ENCODE results near the gene IVNS1ABP.

Gene IVNS1ABP

DNA sequence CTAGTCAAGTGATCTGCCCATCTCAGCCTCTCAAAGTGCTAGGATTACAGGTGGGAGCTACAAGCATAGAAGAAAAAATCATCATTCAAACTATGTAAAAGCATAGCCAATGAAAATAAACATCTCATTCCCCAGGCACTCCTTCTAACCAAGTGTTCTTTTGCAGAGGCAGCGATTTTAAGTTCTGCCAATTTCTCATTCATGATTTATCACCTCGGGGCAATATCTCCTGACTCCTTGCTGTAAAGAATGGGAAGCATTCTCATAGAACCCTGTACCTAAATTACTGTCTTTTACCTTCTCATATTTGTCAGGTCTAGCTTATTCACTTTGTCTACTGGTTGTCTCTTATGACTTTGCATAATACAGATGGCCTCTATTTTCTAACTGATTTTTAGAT lies 32.5 kb upstream of the IVNS1ABP start:
- ATAC-seq (ENCODE audit: low read depth) (no peak), DNase-seq (ENCODE audit: low spot score) (no peak)
- no peaks in the 10 kb centered on the region for H3K9me3 ChIP-seq (ENCODE audit: severe bottlenecking)
- no peaks in the 10 kb centered on the region for H3K27me3 ChIP-seq (ENCODE audit: insufficient read depth, poor library complexity, severe bottlenecking)
- H3K36me3 ChIP-seq (ENCODE audit: low read depth): no peaks in the 10 kb centered on the region
- H3K4me1 ChIP-seq (ENCODE audit: insufficient read depth, poor library complexity, severe bottlenecking): no peaks in the 10 kb centered on the region
- TF ChIP-seq, protein P1, sequence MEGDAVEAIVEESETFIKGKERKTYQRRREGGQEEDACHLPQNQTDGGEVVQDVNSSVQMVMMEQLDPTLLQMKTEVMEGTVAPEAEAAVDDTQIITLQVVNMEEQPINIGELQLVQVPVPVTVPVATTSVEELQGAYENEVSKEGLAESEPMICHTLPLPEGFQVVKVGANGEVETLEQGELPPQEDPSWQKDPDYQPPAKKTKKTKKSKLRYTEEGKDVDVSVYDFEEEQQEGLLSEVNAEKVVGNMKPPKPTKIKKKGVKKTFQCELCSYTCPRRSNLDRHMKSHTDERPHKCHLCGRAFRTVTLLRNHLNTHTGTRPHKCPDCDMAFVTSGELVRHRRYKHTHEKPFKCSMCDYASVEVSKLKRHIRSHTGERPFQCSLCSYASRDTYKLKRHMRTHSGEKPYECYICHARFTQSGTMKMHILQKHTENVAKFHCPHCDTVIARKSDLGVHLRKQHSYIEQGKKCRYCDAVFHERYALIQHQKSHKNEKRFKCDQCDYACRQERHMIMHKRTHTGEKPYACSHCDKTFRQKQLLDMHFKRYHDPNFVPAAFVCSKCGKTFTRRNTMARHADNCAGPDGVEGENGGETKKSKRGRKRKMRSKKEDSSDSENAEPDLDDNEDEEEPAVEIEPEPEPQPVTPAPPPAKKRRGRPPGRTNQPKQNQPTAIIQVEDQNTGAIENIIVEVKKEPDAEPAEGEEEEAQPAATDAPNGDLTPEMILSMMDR (IDR thresholded peaks at IDR 0.05; ENCODE audit: poor library complexity, severe bottlenecking): no peak
- H3K4me3 ChIP-seq (ENCODE audit: severe bottlenecking): no peak overlapping the region
- no peak overlapping the region for H3K27ac ChIP-seq (ENCODE audit: poor library complexity, severe bottlenecking)

DNA sequence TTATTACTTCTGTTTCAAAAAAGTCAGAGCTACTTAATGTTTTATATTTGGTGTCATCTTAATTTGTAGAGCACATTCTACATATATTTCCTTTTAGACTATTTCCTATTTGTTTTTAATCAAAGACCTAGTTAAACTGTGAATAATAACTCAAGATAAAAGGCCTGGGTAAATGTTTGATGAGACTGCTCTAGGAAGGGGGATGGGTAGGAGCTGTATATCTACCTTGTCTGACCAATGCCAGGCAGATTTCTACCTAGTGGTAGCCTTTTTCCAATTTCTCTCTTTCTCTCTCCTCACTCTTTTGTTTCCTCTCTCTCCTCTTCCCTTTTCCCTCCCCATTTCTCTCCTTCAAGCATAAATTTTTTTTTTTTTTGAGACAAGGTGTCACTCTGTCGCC lies 31.9 kb upstream of the IVNS1ABP start:
- H3K27ac ChIP-seq (ENCODE audit: poor library complexity, severe bottlenecking): no peak overlapping the region
- no peaks in the 10 kb centered on the region for H3K27me3 ChIP-seq (ENCODE audit: insufficient read depth, poor library complexity, severe bottlenecking)
- H3K9me3 ChIP-seq (ENCODE audit: severe bottlenecking): no peaks in the 10 kb centered on the region
- DNase-seq (ENCODE audit: low spot score): no peak
- no peaks in the 10 kb centered on the region for H3K36me3 ChIP-seq (ENCODE audit: low read depth)
- no peak overlapping the region for H3K4me3 ChIP-seq (ENCODE audit: severe bottlenecking)
- TF ChIP-seq, protein P1 (IDR thresholded peaks at IDR 0.05; ENCODE audit: poor library complexity, severe bottlenecking): no peak
- ATAC-seq (ENCODE audit: low read depth): no peak
- H3K4me1 ChIP-seq (ENCODE audit: insufficient read depth, poor library complexity, severe bottlenecking): no peaks in the 10 kb centered on the region

DNA sequence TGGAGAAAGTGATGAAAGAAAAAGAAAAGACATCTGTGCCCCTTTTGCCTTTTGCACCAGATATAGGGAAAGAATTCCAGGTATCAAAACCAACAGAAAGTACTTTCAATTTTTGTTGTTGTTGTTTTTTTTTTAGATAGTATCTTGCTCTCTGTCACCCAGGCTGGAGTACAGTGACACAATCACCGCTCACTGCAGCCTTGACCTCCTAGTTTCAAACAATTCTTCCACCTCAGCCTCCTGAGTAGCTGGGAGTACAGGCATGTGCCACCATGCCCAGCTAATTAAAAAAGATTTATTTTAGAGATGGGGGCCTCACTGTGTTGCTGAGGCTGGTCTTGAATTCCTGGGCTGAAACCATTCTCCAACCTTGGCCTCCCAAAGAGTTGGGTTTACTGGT lies 31.3 kb upstream of the IVNS1ABP start:
- no peaks in the 10 kb centered on the region for H3K27me3 ChIP-seq (ENCODE audit: insufficient read depth, poor library complexity, severe bottlenecking)
- H3K4me3 ChIP-seq (ENCODE audit: severe bottlenecking): no peak overlapping the region
- no peaks in the 10 kb centered on the region for H3K9me3 ChIP-seq (ENCODE audit: severe bottlenecking)
- H3K36me3 ChIP-seq (ENCODE audit: low read depth): no peaks in the 10 kb centered on the region
- TF ChIP-seq, protein P1 (IDR thresholded peaks at IDR 0.05; ENCODE audit: poor library complexity, severe bottlenecking): no peak
- H3K27ac ChIP-seq (ENCODE audit: poor library complexity, severe bottlenecking): no peak overlapping the region
- H3K4me1 ChIP-seq (ENCODE audit: insufficient read depth, poor library complexity, severe bottlenecking): no peaks in the 10 kb centered on the region
- ATAC-seq (ENCODE audit: low read depth): no peak
- DNase-seq (ENCODE audit: low spot score): no peak

DNA sequence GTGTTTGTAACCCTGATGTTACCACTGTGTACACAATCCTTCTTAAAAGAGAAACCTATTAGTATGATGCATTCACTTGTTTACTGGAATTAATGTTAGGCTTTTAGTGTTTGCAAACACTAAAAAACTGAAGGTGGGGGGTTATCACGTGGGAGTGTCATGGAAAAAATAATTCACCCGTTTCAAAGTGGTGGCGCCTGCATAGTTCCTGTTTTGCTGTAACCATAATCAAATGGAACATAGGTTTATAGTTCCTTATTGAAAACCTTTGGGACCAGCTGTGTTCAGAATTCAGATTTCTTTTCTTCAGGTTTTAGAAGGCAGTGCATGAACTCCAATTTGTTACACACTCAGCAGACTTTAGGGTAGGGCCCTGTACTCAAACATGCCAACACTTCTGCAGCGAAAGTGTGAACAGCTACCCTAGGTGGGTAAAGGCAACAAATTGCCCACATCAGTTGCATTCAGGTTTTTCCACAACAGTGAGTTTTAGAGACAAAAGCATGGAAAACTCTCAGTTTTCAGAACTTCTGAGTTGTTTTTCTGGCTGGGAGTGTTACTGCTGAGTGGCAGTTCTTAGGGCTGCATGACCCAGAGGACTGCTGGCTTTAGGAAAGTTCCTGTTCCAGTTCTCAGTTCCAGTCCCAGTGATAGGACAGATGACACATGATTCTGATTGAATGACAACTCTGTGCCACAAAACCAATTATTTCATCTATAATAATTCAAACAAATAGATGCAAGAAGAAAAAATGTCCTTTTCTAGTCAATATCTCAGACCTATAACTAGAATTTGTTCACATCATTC lies 29.1 kb upstream of the IVNS1ABP start:
- Histone ChIP-seq H3K4me3 (ENCODE audit: severe bottlenecking) (no peak overlapping the region), H3K9me3 (ENCODE audit: severe bottlenecking) (no peaks in the 10 kb centered on the region), H3K27ac (ENCODE audit: poor library complexity, severe bottlenecking) (no peak overlapping the region), H3K27me3 (ENCODE audit: insufficient read depth, poor library complexity, severe bottlenecking) (no peaks in the 10 kb centered on the region), H3K4me1 (ENCODE audit: insufficient read depth, poor library complexity, severe bottlenecking) (no peaks in the 10 kb centered on the region), H3K36me3 (ENCODE audit: low read depth) (no peaks in the 10 kb centered on the region)
- TF ChIP-seq, protein P1 (IDR thresholded peaks at IDR 0.05; ENCODE audit: poor library complexity, severe bottlenecking): no peak
- ATAC-seq (ENCODE audit: low read depth) (no peak), DNase-seq (ENCODE audit: low spot score) (no peak)

DNA sequence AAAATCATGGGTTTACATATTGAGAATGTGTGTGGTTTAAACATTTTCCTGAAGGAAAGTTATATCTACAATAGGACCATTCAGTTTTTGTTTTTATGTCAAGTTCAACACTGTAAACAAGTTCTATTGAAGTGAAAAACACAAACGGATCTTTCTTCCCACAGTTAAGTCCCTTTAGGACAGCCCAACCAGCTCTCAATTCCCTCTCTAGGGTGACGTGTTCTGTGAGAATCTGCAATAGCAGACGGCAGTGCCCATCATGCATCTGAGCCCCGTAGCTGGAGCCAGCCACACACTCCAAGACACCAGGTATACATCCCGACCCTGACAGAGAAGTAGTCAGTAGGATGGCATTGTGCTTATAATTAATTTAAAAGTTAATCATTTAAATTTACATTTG lies 26.3 kb upstream of the IVNS1ABP start:
- TF ChIP-seq, protein P1 (IDR thresholded peaks at IDR 0.05; ENCODE audit: poor library complexity, severe bottlenecking): no peak
- H3K27ac ChIP-seq (ENCODE audit: poor library complexity, severe bottlenecking): no peak overlapping the region
- H3K27me3 ChIP-seq (ENCODE audit: insufficient read depth, poor library complexity, severe bottlenecking): no peaks in the 10 kb centered on the region
- DNase-seq (ENCODE audit: low spot score): no peak
- ATAC-seq (ENCODE audit: low read depth): no peak
- no peaks in the 10 kb centered on the region for H3K36me3 ChIP-seq (ENCODE audit: low read depth)
- H3K4me3 ChIP-seq (ENCODE audit: severe bottlenecking): no peak overlapping the region
- H3K9me3 ChIP-seq (ENCODE audit: severe bottlenecking): no peaks in the 10 kb centered on the region
- no peaks in the 10 kb centered on the region for H3K4me1 ChIP-seq (ENCODE audit: insufficient read depth, poor library complexity, severe bottlenecking)
